Activated naive CD4-positive, alpha-beta T cell treated with anti-CD3 and anti-CD28 coated beads, Interleukin-2, amount 50 U/mL, for 72 hours (primary cell): ENCODE results near the gene NDE1. TPM values are rescaled to one million over a fixed set of nuclear protein-coding genes. Genes with fewer than 3 reads are reported as not detected.

Source experiments
- ATAC-seq, 2 donors: fragments of 150-1000 bp; cut with Tn5 transposase; 2 replicates each; pipeline ENCODE4 v1.10.0; 2021; ENCODE audit warnings: mild to moderate bottlenecking in 2 of 2, moderate library complexity in 2 of 2
- DNase-seq, 2 donors: peaks; one replicate each; pipeline ENCODE4 v3.0.0; 2021 to 2022; ENCODE audit warnings: low spot score in 2 of 2
- H3K27ac Mint-ChIP-seq, 2 donors: one replicate each; pipeline ENCODE4 v1.8.0; 2022; ENCODE audit warnings: mild to moderate bottlenecking in 2 of 2, mixed read lengths in 2 of 2
- H3K36me3 Mint-ChIP-seq, 2 donors: one replicate each; pipeline ENCODE4 v1.8.0; 2022; ENCODE audit warnings: mixed read lengths in 2 of 2
- H3K9me3 Mint-ChIP-seq, 2 donors: one replicate each; pipeline ENCODE4 v1.8.0; 2022; ENCODE audit warnings: mixed read lengths in 2 of 2
- total RNA-seq, 2 donors: library from RNA; stranded (reverse); gene quantifications; one replicate each; pipeline ENCODE4 v1.2.3, GENCODE V29; 2022

Gene NDE1
- total RNA-seq, 2 donors from 2014 or later = 114 to 196 TPM

DNA sequence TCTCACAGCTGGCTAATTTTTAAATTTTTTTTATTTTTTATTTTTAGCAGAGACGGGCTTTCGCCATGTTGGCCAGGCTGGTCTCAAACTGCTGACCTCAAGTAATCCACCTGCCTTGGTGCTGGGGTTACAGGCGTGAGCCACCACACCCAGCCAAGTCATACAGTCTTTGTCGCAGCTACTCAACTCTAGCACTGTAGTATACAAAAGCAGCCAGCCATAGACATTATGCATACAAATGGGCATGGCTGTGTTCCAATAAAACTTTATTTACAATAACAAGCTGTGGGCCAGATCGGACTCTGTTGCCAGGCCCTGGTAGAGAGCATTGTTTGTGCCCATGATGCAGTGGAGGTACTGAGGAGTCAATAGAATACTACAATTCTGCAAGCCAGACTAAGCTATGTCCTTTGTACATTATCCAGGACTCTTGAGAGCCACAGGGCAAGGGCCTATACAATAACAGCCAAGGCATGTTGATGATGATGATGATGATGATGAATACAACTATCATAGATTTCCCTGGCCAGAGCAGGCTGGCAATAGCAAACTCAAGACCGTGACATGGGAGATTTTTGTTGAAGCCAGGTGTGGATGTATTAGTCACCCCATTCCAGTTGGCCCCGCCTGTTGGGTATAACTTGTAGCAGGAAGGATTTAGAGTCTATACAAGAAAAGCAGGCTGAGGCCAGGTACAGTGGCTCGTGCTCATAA lies 104.9 kb downstream of the NDE1 start:
- DNase-seq (no peak), ATAC-seq (no peak)
- H3K9me3 Mint-ChIP-seq = no peaks in the 10 kb centered on the region
- no peak overlapping the region for H3K27ac Mint-ChIP-seq
- H3K36me3 Mint-ChIP-seq = no peaks in the 10 kb centered on the region

DNA sequence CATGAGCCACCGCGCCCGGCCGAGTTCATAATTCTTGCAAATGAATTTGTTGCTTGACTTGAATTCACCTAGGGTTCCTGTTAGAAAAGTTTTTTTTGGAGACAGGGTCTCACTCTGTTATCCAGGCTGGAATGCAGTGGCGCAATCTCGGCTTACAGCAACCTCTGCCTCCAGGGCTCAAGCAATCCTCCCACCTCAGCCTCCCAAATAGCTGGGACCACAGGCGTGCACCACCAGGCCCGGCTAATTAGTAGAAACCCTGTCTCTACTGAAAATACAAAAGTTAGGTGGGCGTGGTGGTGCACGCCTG lies 107.0 kb downstream of the NDE1 start:
- H3K27ac Mint-ChIP-seq = no peak overlapping the region
- DNase-seq (no peak), ATAC-seq (no peak)
- H3K9me3 Mint-ChIP-seq = no peaks in the 10 kb centered on the region
- no peaks in the 10 kb centered on the region for H3K36me3 Mint-ChIP-seq

DNA sequence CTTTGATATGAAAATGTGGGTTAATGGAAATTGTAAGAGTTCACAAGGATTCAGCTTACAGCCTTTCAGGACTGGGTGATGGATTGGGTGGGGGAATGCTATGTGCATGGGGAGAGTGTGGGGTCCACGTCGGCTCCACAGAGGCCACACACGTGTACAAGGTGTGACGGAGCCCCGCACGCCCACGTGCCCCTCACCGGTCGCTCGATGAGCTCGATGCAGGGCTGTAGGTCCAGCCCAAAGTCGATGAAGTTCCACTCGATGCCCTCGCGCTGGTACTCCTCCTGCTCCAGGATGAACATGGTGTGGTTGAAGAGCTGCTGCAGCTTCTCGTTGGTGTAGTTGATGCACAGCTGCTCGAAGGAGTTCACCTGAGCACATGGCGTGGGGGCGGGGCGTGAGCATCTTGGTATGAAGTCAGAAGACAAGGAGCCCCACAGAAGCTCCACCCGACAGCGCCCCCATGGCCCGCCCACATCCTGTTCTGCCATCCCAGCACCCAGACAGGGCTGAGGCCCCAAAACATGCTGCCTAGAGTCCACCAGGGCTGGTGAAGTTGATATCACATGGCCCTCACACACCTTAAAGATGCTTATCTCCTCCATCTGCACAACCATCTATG lies 107.7 kb downstream of the NDE1 start:
- no peaks in the 10 kb centered on the region for H3K36me3 Mint-ChIP-seq
- H3K27ac Mint-ChIP-seq = no peak overlapping the region
- H3K9me3 Mint-ChIP-seq = no peaks in the 10 kb centered on the region
- no peak for DNase-seq
- ATAC-seq = no peak

DNA sequence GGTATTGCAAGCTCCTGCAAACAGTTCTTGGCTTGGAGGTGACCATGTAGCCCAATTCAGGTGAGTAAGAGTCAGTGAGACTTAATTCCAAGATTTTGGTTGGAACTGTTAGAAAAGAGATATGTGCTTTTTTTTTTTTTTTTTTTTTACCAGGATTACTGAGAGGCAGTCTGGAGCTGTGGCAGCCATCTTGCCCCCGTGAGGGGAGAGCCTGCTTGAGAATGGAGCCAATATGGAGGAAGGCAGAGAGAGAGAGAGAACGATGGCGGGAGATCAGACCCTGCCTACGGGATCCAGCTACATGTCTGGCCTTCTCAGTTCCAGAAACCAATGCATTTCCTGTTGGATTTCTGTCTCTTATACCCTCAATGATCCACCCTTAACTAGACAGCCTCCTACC lies 109.0 kb downstream of the NDE1 start:
- no peak overlapping the region for H3K27ac Mint-ChIP-seq

DNA sequence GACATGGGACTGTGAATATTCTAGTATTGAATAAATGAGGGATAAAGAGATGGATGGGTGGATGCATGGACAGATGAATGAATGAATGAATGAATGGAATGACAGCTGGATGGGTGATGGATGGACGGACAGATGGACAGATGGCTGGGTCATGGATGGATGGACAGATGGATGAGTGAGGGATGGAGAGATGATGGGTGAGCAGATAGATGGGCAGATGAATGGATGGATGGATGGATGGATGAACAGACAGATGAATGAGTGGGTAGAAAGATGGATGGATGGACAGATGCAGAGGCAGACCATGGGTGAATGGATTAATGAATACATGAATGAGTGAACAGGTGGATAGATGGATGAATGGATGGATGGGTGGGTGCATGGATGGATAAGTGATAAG lies 110.1 kb downstream of the NDE1 start:
- DNase-seq (no peak), ATAC-seq (no peak)
- no peaks in the 10 kb centered on the region for H3K36me3 Mint-ChIP-seq
- no peak overlapping the region for H3K27ac Mint-ChIP-seq
- H3K9me3 Mint-ChIP-seq = no peaks in the 10 kb centered on the region

More for the DNA sequence above, 109.0 kb downstream of the NDE1 start:
- no peak for ATAC-seq
- no peaks in the 10 kb centered on the region for H3K9me3 Mint-ChIP-seq
- H3K36me3 Mint-ChIP-seq = no peaks in the 10 kb centered on the region
- DNase-seq = no peak

DNA sequence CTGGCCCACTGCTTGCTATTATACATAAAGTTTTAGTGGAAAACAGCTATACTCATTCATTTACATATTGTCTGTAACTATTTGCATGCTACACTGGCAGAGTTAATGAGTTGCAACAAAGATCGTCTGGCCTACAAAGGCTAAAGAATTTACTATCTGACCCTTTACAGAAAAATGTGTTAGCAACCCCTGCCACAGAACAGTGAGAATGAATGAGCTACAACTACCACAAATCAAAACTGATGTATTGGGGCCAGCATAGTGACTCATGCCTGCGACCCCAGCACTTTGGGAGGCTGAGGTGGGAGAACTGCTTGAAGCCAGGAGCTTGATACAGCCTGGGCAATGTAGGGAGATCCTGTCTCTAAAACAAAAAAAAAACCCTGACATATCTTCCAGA lies 114.1 kb downstream of the NDE1 start:
- DNase-seq (no peak), ATAC-seq (no peak)
- Mint-ChIP-seq H3K27ac (no peak overlapping the region), H3K9me3 (no peaks in the 10 kb centered on the region), H3K36me3 (no peaks in the 10 kb centered on the region)

DNA sequence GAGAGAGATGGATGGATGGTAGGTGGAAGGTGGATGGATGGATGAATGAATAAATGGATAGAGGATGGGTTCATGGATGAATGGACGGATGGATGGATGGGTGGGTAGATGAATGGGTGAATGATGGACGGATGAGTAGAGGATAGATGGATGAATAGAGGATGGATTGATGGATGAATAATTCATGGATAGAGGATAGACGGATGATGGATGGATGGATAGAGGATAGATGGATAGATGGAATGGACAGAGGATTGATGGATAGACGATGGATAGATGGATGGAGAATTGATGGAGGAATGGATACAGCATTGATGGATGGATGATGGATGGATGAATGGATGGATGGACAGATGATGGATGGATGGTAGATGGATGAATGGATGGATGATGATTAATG lies 115.1 kb downstream of the NDE1 start:
- Mint-ChIP-seq H3K9me3 (no peaks in the 10 kb centered on the region), H3K36me3 (no peaks in the 10 kb centered on the region), H3K27ac (no peak overlapping the region)
- DNase-seq = no peak
- no peak for ATAC-seq

DNA sequence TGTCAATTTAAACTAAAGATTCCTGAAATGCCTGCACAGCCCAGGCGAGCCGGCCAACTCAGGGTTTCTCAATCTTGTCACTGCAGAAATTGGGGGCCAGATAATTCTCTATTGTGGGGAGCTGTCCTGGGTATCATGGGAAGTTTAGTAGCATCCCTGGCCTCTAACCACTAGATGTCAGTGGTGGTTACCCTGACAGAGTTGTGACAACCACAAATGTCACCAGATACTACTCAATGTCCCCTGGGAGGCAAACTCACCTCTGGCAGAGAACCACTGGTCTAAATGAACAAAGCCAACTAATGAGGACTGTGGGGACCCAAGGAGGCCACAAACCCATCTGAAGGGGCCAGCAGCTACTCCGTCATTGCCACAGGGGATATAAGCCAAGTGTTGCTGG lies 115.8 kb downstream of the NDE1 start:
- H3K27ac Mint-ChIP-seq = no peak overlapping the region
- peak in 1 of 2 donors; percentile 37 for DNase-seq
- H3K36me3 Mint-ChIP-seq = no peaks in the 10 kb centered on the region
- ATAC-seq = peak; percentile 79 to 86
- H3K9me3 Mint-ChIP-seq = no peaks in the 10 kb centered on the region

DNA sequence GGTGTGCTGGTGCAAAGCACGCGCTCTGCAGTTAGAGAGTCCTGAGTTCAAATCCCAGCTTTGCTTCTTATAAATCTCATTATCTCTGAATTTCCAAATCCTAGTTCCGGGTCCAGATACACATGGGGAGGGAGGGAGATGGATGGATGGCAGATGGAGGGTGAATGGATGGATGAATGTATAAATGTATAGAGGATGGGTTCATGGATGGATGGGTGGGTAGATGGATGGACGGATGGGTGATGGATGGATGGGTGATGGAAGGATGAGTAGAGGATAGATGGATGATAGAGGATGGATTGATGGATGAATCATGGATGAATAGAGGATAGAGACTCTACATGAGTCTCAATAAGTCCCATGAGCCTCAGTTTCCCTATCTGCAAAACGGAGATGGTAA lies 116.9 kb downstream of the NDE1 start:
- no peaks in the 10 kb centered on the region for H3K36me3 Mint-ChIP-seq
- DNase-seq (no peak), ATAC-seq (no peak)
- H3K27ac Mint-ChIP-seq = no peak overlapping the region
- H3K9me3 Mint-ChIP-seq = no peaks in the 10 kb centered on the region

DNA sequence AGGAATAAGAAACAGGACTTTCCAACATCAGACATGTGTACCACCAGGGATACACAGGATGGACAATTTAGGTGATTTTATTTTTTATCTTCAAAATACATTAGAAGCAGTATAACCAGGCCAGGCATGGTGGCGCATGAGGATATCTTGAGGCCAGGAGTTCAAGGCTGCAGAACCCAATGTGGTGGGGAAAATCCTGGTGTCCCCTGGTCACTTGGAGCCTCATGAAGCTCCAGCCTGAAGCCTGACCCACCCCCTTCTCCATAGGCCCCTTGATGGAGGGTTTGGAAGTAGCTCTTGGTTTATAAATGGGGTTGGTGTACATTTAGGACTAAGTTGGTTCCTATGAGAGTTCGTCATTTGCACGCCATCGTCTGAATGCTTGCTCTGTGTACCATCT lies 118.2 kb downstream of the NDE1 start:
- no peak for DNase-seq
- Mint-ChIP-seq H3K9me3 (no peaks in the 10 kb centered on the region), H3K36me3 (no peaks in the 10 kb centered on the region), H3K27ac (no peak overlapping the region)
- ATAC-seq = no peak

DNA sequence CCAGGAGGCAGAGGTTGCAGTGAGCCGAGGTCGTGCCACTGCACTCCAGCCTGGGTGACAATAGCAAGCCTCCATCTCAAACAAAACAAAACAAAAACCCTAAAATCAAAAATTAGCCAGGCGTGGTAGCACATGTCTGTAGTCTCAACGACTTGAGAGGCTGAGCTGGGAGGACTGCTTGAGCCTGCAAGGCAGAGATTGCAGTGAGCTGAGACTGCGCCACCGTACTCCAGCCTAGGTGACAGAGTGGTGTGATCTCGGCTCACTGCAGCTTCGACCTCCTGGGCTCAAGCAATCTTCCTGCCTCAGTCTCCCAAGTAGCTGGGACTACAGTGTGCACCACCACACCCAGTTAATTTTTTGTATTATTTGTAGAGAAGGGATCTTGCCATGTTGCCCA lies 119.2 kb downstream of the NDE1 start:
- ATAC-seq (no peak), DNase-seq (no peak)
- H3K9me3 Mint-ChIP-seq = no peaks in the 10 kb centered on the region
- no peak overlapping the region for H3K27ac Mint-ChIP-seq
- no peaks in the 10 kb centered on the region for H3K36me3 Mint-ChIP-seq

DNA sequence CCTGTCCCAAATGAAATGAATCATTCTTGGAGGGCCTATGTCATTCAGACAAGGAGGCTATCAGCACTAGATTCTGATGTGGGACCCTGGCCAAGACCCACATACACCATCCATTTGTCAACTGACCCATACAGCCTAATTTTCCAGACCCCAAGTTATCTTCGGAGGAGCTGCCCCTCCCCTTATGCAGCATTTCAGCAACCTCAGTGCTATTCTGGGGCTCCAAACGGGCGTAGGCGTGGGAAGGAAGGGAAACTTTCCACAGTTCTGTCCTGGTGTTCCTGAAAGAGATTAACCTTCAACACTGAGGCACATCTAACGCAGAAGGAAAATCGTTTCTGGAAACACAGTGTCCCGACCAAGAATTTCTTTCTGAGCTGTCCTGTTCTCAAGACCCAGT lies 120.1 kb downstream of the NDE1 start:
- no peaks in the 10 kb centered on the region for H3K9me3 Mint-ChIP-seq
- no peaks in the 10 kb centered on the region for H3K36me3 Mint-ChIP-seq
- H3K27ac Mint-ChIP-seq = no peak overlapping the region
- ATAC-seq = no peak
- DNase-seq = no peak

DNA sequence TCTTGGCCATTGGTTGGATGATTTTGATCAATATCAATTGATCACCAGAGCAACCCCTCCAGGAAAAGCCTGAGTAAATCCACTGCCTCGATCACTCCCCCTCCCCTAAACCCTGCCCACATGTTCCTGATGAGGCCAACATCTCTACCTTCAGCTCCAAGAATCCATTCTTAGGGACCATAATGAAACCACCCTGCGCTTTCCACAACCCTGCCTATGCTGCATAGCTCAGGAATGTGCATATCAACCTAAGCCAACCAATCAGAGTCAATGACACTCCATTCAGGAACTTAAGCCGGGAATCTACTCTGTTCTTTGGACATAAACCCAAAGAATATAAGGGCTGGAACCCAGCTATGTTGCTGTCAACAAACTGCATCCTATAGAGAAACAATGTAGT lies 120.5 kb downstream of the NDE1 start:
- ATAC-seq (no peak), DNase-seq (no peak)
- H3K36me3 Mint-ChIP-seq = no peaks in the 10 kb centered on the region
- H3K9me3 Mint-ChIP-seq = no peaks in the 10 kb centered on the region
- no peak overlapping the region for H3K27ac Mint-ChIP-seq

DNA sequence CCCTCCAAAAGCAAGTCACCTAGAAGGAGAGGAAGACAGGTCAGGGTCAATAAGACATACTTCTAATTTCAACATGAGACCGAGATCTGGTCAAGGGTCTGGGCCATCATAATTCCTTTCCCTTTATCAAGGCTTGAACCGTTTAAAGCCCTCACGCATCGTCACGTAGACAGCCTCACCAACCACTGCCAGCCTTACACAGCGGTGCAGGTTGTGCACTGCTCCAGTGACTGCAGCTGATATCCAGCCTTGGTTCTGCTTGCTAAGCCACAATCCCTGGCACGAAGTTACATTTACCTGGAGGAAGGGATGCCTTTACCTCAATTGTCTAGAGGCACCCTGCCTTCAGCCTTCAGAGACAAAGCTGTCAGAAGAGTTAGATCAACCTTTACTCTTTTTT lies 121.6 kb downstream of the NDE1 start:
- DNase-seq = no peak
- Mint-ChIP-seq H3K9me3 (no peaks in the 10 kb centered on the region), H3K27ac (no peak overlapping the region), H3K36me3 (no peaks in the 10 kb centered on the region)
- no peak for ATAC-seq

DNA sequence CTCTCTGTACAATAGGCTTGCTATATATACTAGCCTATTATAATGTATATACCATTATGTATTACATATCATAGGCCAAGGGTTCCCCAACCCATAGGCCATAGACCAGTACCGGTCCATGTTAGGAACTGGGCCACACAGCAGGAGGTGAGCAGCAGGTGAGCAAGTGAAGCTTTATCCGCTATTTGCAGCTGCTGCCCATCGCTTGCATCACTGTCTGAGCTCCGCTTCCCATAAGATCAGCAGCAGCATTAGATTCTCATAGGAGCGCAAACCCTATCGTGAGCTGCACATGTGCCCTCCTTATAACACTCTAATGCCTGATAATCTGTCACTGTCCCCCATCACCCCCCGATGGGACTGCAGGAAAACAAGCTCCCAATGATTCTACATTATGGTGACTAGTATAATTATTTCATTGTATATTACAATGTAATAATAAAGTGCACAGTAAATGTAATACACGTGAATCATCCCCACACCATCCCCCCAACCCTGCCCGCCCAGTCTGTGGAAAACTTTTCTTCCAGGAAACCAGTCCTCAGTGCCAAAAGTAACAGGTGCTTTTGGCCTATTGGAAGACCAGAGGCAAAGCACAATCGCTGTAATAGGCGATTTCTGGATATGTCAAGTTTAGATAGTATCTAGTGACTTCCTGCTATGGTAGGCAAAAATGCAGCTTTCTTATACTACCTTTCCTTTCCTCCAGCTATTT lies 122.7 kb downstream of the NDE1 start:
- no peaks in the 10 kb centered on the region for H3K36me3 Mint-ChIP-seq
- no peaks in the 10 kb centered on the region for H3K9me3 Mint-ChIP-seq
- no peak overlapping the region for H3K27ac Mint-ChIP-seq
- DNase-seq (no peak), ATAC-seq (no peak)

DNA sequence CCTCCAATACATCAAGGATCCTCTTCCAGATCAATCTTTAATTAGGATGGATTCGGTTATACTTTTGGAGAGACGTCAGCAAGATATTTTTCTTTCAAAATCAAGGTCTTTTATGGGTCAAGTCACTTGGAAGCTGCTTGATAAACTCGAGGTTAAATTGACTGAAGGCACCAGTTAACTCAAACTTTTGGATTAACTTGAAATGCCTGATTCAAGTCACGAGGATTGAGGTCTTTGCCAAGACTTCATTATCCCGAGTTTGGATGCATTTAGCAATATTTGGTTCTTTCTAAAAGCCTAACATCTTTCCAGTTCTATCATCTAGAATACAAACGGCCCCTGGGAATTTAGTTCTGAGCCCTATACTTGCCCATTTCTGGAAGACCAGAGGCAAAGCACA lies 123.9 kb downstream of the NDE1 start:
- H3K27ac Mint-ChIP-seq = no peak overlapping the region
- ATAC-seq = no peak
- H3K9me3 Mint-ChIP-seq = no peaks in the 10 kb centered on the region
- no peaks in the 10 kb centered on the region for H3K36me3 Mint-ChIP-seq
- no peak for DNase-seq

DNA sequence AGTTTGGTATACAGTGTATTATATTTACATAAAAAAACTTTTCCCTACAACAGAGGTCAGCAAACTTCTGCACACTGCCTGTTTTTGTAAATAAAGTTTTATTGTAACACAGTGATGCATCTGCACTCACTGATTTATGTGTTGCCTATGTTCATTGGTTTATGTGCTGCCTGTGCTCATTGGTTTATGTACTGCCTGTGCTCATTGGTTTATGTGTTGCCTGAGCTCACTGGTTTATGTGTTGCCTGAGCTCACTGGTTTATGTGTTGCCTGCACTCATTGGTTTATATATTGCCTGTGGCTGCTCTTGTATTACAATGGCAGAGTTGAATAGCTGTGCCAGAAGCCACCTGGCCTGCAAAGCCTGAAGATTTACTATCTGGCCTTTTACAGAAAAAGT lies 125.2 kb downstream of the NDE1 start:
- Mint-ChIP-seq H3K9me3 (no peaks in the 10 kb centered on the region), H3K36me3 (no peaks in the 10 kb centered on the region), H3K27ac (no peak overlapping the region)
- DNase-seq (no peak), ATAC-seq (peak in 1 of 2 donors; percentile 13)
